Measurements from ENCODE around the gene ZBTB21. TPM values are rescaled to one million over a fixed set of nuclear protein-coding genes. Genes with fewer than 3 reads are reported as not detected.
"Not testable (repeated sequence)": the region's sequence is repeated elsewhere in the genome, so short reads cannot be mapped to it uniquely, and the experiment has no call there.

ZBTB21 gene
- total RNA-seq, 1 donor from 2014 or later, result 11.8 TPM

GRCh38 chr21:41956926-41957729 lies 53.0 kb downstream of the ZBTB21 start:
- no peak for FAIRE-seq
- DNase-seq (ENCODE audit: low spot score in 2 of 2), result no peak

DNA sequence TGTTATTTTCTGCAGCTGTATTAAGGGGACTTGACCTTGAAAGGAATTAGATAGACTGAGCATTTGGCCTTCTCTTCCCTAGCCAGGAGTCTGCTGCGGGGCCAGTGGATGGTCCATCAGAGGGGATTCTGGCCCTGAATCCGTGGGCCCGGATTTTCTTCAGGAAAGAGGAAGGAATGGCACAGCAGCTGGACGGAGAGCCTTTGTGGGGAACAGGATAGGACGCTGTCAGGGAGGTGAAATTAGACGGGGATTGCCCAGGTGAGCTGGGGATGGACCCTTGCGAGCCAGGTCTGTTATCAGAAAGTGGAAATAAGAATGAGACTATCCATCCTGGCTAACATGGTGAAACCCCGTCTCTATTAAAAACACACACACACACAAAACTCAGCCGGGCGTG lies 54.6 kb downstream of the ZBTB21 start:
- DNase-seq (ENCODE audit: low spot score in 2 of 2), result no peak

GRCh38 chr21:41954654-41955499 lies 55.3 kb downstream of the ZBTB21 start:
- FAIRE-seq, result no peak
- no peak for DNase-seq (ENCODE audit: low spot score in 2 of 2)

More for the DNA sequence above, 54.6 kb downstream of the ZBTB21 start:
- no peak for FAIRE-seq

- FAIRE-seq (no peak), DNase-seq (ENCODE audit: low spot score in 2 of 2) (peak; percentile 89 to 92)
Observed at GRCh38 chr21:41953831-41954653, 56.1 kb downstream of the ZBTB21 start, which contains the start of gene C2CD2. Gene C2CD2, minus strand, starts transcription at chr21:41954018. Its CDS starts 370 bp downstream, at chr21:41953648.

- FAIRE-seq, result no peak
- DNase-seq (ENCODE audit: low spot score in 2 of 2), result peak in 1 of 2 donors; percentile 59
Observed at GRCh38 chr21:41953249-41953830, 56.8 kb downstream of the ZBTB21 start.

GRCh38 chr21:41952568-41953248 lies 57.5 kb downstream of the ZBTB21 start:
- no peak for FAIRE-seq
- DNase-seq (ENCODE audit: low spot score in 2 of 2), result no peak

DNA sequence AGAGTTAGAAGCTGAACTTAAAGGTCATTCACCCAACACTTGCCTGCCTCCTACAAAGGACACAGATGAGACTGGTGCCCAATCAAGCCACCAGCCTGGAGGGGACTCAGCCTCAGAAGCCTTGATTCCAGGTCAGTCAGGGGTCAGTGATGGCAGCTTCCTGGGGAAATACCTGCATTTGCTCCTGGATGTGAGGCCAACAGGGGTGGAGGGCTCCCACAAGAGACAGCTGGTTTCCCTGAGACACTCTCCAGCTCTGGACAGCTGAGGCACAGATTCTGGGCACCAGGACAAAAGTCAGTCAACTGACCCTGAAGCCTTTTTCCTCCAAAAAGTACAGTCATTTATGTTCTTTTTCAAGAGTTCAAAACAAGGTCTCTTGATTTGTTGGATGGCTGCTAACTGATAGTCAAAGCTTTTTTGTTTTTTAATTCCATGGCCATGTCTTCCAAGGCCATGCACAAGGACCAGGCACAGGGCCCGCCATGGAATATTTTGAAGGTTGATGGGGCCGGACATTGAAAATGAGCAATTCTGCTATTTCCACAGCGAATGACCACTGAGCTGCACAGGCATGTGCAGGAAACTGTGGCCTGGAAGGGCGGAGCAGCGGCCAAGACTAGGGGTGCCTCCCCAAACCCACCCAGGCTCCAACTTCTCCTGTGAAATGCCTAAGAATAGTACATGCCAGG lies 58.1 kb downstream of the ZBTB21 start:
- FAIRE-seq (no peak), DNase-seq (ENCODE audit: low spot score in 2 of 2) (no peak)

DNA sequence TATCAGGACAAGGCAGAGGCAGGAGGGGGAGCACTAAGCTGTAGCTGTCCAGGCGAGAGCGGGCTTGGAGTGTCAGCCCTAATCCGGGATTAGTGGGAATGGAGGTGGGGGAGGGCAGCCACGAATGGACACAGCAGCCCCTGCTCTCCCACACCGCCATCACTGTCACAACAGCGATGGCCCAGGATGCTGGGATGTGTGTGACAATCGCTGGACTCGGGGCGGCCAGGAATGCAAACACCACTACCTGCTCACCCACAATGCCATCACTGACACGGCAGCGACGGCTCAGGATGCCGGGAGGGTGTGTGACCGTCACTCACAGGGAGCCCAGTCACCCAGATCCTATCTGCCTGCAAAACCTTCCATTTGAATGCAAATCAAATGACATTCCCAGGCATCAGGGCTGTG lies 59.2 kb downstream of the ZBTB21 start:
- DNase-seq (ENCODE audit: low spot score in 2 of 2) (no peak), FAIRE-seq (no peak)

- DNase-seq (ENCODE audit: low spot score in 2 of 2), result not testable (repeated sequence)
Observed at GRCh38 chr21:41949631-41950030, 60.5 kb downstream of the ZBTB21 start.

GRCh38 chr21:41948901-41949300 lies 61.3 kb downstream of the ZBTB21 start:
- no peak for DNase-seq (ENCODE audit: low spot score in 2 of 2)
- FAIRE-seq, result no peak

More at GRCh38 chr21:41949631-41950030, 60.5 kb downstream of the ZBTB21 start:
- FAIRE-seq, result not testable (repeated sequence)

DNA sequence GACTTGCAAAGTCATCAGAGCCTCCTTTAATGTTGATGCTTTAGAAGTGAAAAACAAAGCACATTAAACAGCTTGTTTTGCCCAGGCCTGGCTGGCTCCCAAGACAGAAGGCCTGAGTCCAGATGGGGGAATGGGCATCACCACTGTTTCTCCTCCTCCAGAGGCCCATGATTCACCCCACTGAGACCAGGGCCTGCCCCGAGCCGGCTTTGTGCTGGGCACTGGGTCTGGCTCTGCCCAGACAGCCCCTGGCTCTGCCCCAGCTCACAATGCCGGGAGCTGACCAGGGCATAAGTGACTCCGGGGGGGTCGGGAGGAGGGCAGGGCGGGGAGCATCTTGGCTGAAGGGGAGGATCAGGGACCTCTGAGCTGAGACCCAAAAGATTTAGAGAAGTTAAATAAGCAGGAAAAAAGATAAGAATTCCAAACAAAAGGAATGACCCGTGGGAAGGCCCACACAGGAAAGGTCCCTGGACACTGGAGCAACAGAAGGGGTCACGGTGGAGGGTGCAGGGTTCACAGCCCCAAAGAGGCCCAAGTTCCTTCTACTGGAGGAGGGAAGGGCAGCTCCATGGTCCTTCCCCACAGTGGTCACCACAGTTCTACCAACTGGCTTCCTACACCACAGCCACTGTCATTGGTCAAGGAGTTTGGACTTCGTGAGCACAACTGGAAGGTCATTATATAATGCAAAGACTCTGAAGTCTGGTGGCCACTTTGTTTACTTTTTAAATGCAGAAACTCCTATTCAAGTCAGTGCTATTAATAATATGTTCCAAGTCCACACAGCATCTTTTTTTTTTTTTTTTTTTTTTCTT lies 61.9 kb downstream of the ZBTB21 start:
- FAIRE-seq (no peak), DNase-seq (ENCODE audit: low spot score in 2 of 2) (peak; percentile 66 to 68)

DNA sequence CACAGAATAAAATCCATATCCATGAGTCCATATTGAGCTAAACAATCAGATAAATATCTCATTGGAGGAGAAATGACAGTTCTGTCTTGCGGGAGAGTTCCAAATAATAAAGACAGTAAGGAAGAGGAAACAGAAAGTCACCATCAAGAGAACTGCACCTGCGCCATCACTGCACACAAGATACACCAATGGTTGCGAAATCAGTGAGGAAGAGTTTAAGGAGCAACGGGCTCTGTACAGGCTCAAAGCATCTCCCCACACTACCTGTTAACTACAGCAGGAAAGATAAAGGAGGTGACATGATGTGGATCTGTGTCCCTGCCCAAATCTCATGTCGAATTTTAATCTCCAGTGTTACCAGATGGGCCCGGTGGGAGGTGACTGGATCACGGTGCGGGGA lies 64.2 kb downstream of the ZBTB21 start:
- DNase-seq (ENCODE audit: low spot score in 2 of 2) (no peak), FAIRE-seq (no peak)

DNA sequence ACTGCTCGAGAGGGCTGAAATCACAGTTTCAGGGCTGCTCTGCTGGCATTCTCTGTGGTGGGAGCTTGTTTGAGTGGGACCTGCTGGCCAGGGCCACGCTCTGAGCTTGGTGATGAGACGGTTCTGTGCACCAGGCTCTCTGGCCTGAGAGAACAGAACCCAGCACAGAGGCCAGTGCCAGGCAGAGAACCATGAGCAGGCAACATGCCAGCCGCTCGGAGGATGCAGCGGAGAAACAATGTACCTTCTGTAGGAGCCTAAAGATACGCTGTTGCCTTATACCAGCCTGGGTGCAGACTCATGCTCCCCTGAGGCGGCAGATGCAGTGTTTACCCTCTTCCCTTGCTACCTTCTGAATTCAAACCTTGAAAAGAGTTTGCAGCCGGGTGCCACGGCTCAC lies 66.3 kb downstream of the ZBTB21 start:
- FAIRE-seq (no peak), DNase-seq (ENCODE audit: low spot score in 2 of 2) (no peak)

DNA sequence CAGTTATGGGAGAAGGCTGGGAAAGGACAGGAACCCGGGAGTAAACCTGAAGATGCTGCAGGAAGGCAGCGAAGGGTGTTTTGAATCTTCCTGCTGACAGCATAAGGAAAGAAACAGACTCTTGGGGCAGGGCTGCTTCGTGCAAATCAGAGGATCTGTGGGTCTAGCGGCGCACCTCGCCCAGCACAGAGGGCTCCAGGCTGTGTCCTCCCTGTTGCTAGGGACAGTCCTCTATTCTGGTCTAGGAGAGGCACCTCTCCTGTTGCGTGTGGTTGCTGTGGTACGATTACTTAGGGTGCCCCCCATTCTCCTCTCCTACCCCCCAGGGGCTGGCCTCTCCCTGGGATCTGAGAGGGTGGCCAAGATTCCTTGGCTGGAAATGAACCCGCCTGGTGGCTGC lies 67.7 kb downstream of the ZBTB21 start:
- no peak for DNase-seq (ENCODE audit: low spot score in 2 of 2)
- FAIRE-seq, result no peak

DNA sequence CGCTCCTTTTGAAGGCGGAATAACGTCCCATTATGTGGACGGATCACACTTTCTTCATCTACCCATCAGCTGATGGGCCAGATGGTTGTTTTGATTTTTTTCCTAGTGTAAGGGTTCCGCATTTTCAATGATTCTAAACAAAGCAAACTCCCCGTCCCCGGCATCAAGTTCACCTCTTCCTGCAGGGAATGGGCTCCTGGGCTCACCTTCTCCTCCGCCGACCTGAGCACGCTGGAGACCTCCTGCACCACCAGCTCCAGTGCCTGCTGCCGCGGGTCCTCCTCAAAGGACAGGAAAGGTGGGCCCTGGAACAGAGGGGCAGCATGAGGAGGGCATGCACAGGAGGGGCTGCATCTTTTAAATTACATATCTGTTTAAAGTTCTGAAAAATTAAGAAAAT lies 68.2 kb downstream of the ZBTB21 start:
- no peak for FAIRE-seq
- no peak for DNase-seq (ENCODE audit: low spot score in 2 of 2)

DNA sequence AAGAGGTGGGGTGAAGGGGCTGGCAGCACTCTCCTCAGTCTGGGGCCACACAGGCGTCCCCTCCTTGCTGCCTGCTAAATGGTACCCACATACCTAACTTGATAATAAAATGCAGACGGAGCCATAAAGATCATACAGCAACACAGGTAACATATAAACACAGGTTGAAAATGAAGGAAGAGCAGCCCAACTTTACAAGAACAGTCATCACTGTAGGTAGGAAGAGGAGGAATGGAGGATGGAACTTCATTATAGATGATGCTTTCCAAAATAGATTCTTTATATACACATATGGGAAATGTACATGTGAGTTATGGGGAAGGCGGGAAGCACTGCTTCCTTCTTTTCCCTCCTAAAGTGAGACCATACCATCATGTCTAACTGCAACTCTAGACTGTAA lies 69.7 kb downstream of the ZBTB21 start:
- FAIRE-seq, result no peak
- DNase-seq (ENCODE audit: low spot score in 2 of 2), result no peak

- DNase-seq (ENCODE audit: low spot score in 2 of 2), result no peak
- no peak for FAIRE-seq
Observed at GRCh38 chr21:41939391-41939790, 70.8 kb downstream of the ZBTB21 start.
